IMR-90 (cell line): ENCODE data around the gene PLEKHA4. TPM values are rescaled to one million over a fixed set of nuclear protein-coding genes. Genes with fewer than 3 reads are reported as not detected.

Source experiments
- ATAC-seq: fragments of 200-7000 bp; cut with Tn5 transposase; 2 replicates; pipeline ENCODE4 v1.9.1; 2020; ENCODE audit warnings: low read depth, mild to moderate bottlenecking, moderate library complexity
- BruUV-seq: library from RNA; stranded (reverse); fragments of 400-500 nt; replicated peaks from 2 replicates; lab custom pipeline; 2021; lab: Mats Ljungman, UMichigan
- CTCF ChIA-PET: fragments of 300-600 bp; formaldehyde crosslinking; extraction: SDS; loops from one replicate; lab custom pipeline; 2021; ENCODE audit warnings: antibody characterized with exemption; lab: Yijun Ruan, JAX
- POLR2A ChIA-PET: fragments of 300-600 bp; sonication (Branson Sonifier 250); formaldehyde crosslinking; loops from one replicate; lab custom pipeline; 2022; ENCODE audit warnings: antibody characterized with exemption; ENCODE audit not compliant: unreplicated experiment; lab: Charles Lee
- DNase-seq: peaks from one replicate; pipeline ENCODE4 v3.0.0; 2013
- H2AFZ ChIP-seq: replicated peaks from 2 replicates; pipeline ENCODE3; 2013; ENCODE audit warnings: low read length, mild to moderate bottlenecking; ENCODE audit not compliant: poor library complexity
- H2AK5ac ChIP-seq: 2 replicates; pipeline ENCODE4 v1.6.1; 2013; ENCODE audit warnings: low read depth, low read length, inconsistent platforms
- H2AK9ac ChIP-seq: replicated peaks from 2 replicates; pipeline ENCODE3; 2013; ENCODE audit warnings: mild to moderate bottlenecking, low read depth, low read length, moderate library complexity; ENCODE audit not compliant: poor library complexity
- H2BK120ac ChIP-seq: 2 replicates; pipeline ENCODE4 v1.6.1; 2013; ENCODE audit warnings: low read depth, low read length, inconsistent platforms
- H2BK15ac ChIP-seq: 3 replicates; pipeline ENCODE4 v1.6.1; 2013; ENCODE audit warnings: low read depth, low read length, inconsistent platforms
- H2BK20ac ChIP-seq: 2 replicates; pipeline ENCODE4 v1.6.1; 2013; ENCODE audit warnings: low read depth, mild to moderate bottlenecking, inconsistent platforms, low read length, moderate library complexity
- H2BK5ac ChIP-seq: 2 replicates; pipeline ENCODE4 v1.6.1; 2013; ENCODE audit warnings: mild to moderate bottlenecking, low read depth, low read length, inconsistent platforms; ENCODE audit not compliant: poor library complexity, severe bottlenecking
- H3K14ac ChIP-seq: replicated peaks from 2 replicates; pipeline ENCODE4 v1.6.1; 2013; ENCODE audit warnings: low read depth, low read length, inconsistent platforms
- H3K18ac ChIP-seq: 2 replicates; pipeline ENCODE4 v1.6.1; 2013; ENCODE audit warnings: low read depth, low read length, control low read depth
- H3K23ac ChIP-seq: 2 replicates; pipeline ENCODE4 v1.6.1; 2013; ENCODE audit warnings: low read depth, low read length, inconsistent platforms
- H3K27ac ChIP-seq: 2 replicates; pipeline ENCODE4 v1.5.1; 2013; ENCODE audit warnings: mild to moderate bottlenecking, control low read depth, low read length; ENCODE audit not compliant: insufficient read depth
- H3K27me3 ChIP-seq: 2 replicates; pipeline ENCODE4 v1.6.1; 2013; ENCODE audit warnings: low read length; ENCODE audit not compliant: control insufficient read depth, insufficient read depth
- H3K36me3 ChIP-seq: 2 replicates; pipeline ENCODE4 v1.6.1; 2013; ENCODE audit warnings: low read length, mixed read lengths; ENCODE audit not compliant: control insufficient read depth, insufficient read depth
- H3K4ac ChIP-seq: 2 replicates; pipeline ENCODE4 v1.6.1; 2013; ENCODE audit warnings: low read depth, low read length, inconsistent platforms
- H3K4me1 ChIP-seq: 2 replicates; pipeline ENCODE4 v1.6.1; 2013; ENCODE audit warnings: low read length, mixed read lengths; ENCODE audit not compliant: control insufficient read depth, insufficient read depth
- H3K4me2 ChIP-seq: 2 replicates; pipeline ENCODE4 v1.6.1; 2013; ENCODE audit warnings: low read depth, mild to moderate bottlenecking, control low read depth, low read length, moderate library complexity
- H3K4me3 ChIP-seq: 2 replicates; pipeline ENCODE4 v1.5.1; 2013; ENCODE audit warnings: low read depth, mild to moderate bottlenecking, control low read depth, low read length, moderate library complexity; ENCODE audit not compliant: insufficient read depth
- H3K56ac ChIP-seq: 2 replicates; pipeline ENCODE4 v1.6.1; 2013; ENCODE audit warnings: low read length, inconsistent platforms; ENCODE audit not compliant: insufficient read depth; ENCODE audit errors: extremely low read depth
- H3K79me1 ChIP-seq, 2 experiments: 2 replicates each; pipeline ENCODE4 v1.6.1; 2013; ENCODE audit warnings: low read length in 2 of 2, inconsistent platforms in 1 of 2, low read depth in 1 of 2
- H3K9ac ChIP-seq: 2 replicates; pipeline ENCODE4 v1.6.1; 2013; ENCODE audit warnings: low read depth, low read length, control low read depth
- H3K9me1 ChIP-seq: 2 replicates; pipeline ENCODE4 v1.6.1; 2013; ENCODE audit warnings: low read length, inconsistent platforms; ENCODE audit not compliant: insufficient read depth
- H3K9me3 ChIP-seq: 2 replicates; pipeline ENCODE4 v1.6.1; 2013; ENCODE audit warnings: low read length; ENCODE audit not compliant: control insufficient read depth, insufficient read depth
- H4K20me1 ChIP-seq: 2 replicates; pipeline ENCODE4 v1.6.1; 2013; ENCODE audit warnings: low read length, inconsistent platforms; ENCODE audit not compliant: insufficient read depth
- H4K5ac ChIP-seq: 2 replicates; pipeline ENCODE4 v1.6.1; 2013; ENCODE audit warnings: mild to moderate bottlenecking, low read depth, low read length, control low read depth
- H4K8ac ChIP-seq, 2 experiments: 2 replicates each; pipeline ENCODE4 v1.6.1; 2013; ENCODE audit warnings: low read depth in 2 of 2, low read length in 2 of 2, control low read depth in 1 of 2, inconsistent platforms in 1 of 2
- H4K91ac ChIP-seq: 2 replicates; pipeline ENCODE4 v1.6.1; 2013; ENCODE audit warnings: low read depth, low read length, inconsistent platforms; ENCODE audit not compliant: insufficient read depth
- CHD1 ChIP-seq: IDR thresholded peaks from 2 replicates; pipeline ENCODE4 v1.6.1; 2012; ENCODE audit warnings: low read depth, low read length, improper control_type of control experiment
- FOS ChIP-seq: fragments of 150-350 bp; IDR thresholded peaks from 2 replicates; pipeline ENCODE4 v1.6.1; 2016; ENCODE audit warnings: low read depth, low read length
- MAFK ChIP-seq: IDR thresholded peaks from 2 replicates; pipeline ENCODE4 v1.6.1; 2012; ENCODE audit warnings: low read depth, low read length, improper control_type of control experiment
- MAZ ChIP-seq: IDR thresholded peaks from 2 replicates; pipeline ENCODE4 v1.6.1; 2012; ENCODE audit warnings: low read depth, mild to moderate bottlenecking, low read length, improper control_type of control experiment, moderate library complexity, borderline replicate concordance
- MXI1 ChIP-seq: IDR thresholded peaks from 2 replicates; pipeline ENCODE4 v1.6.1; 2012; ENCODE audit warnings: low read depth, mild to moderate bottlenecking, low read length, moderate library complexity, borderline replicate concordance
- NFE2L2 ChIP-seq: fragments of 150-350 bp; IDR thresholded peaks from 2 replicates; pipeline ENCODE4 v1.6.1; 2016; ENCODE audit warnings: low read depth, mild to moderate bottlenecking, low read length
- POLR2A ChIP-seq: IDR thresholded peaks from 2 replicates; pipeline ENCODE4 v1.6.1; 2012; ENCODE audit warnings: mild to moderate bottlenecking, low read depth, low read length
- RAD21 ChIP-seq: IDR thresholded peaks from 2 replicates; pipeline ENCODE4 v1.6.1; 2012; ENCODE audit warnings: low read length, improper control_type of control experiment
- RFX5 ChIP-seq: IDR thresholded peaks from 2 replicates; pipeline ENCODE4 v1.8.0; 2012; ENCODE audit warnings: low read depth, mild to moderate bottlenecking, low read length, moderate library complexity
- SMC3 ChIP-seq: fragments of 150-350 bp; IDR thresholded peaks from 2 replicates; pipeline ENCODE4 v1.6.1; 2016; ENCODE audit warnings: low read depth, mild to moderate bottlenecking, antibody characterized with exemption, low read length, moderate library complexity
- USF2 ChIP-seq: fragments of 150-350 bp; IDR thresholded peaks from 2 replicates; pipeline ENCODE4 v1.6.1; 2017; ENCODE audit warnings: mild to moderate bottlenecking, antibody characterized with exemption, low read length, low read depth
- WGBS, 2 experiments: methylation state at CpG; one replicate each; pipeline versions ENCODE4 v1.1.5 to v1.1.7; 2013; ENCODE audit warnings: missing lambda C conversion rate in 2 of 2; ENCODE audit not compliant: insufficient read length in 1 of 2; ENCODE audit errors: extremely low coverage in 2 of 2; 5-methylcytosine and 5-hydroxymethylcytosine counted together
- dilution Hi-C: fragments of 300-500 bp; cut with HindIII; formaldehyde crosslinking; loops from one replicate; pipeline ENCODE4 v1.14.3; 2018; ENCODE audit warnings: low sequenced_read_pairs; ENCODE audit not compliant: unreplicated experiment
- in situ Hi-C: fragments of 300-500 bp; cut with MboI; formaldehyde crosslinking; loops from 3 replicates; pipeline ENCODE4 v1.14.3; 2019; ENCODE audit warnings: low sequenced_read_pairs, inconsistent platforms, mixed read lengths
- intact Hi-C: fragments of 100-400 bp; cut with micrococcal nuclease; formaldehyde crosslinking; loops from 2 replicates; pipeline ENCODE4 v1.10.0; 2022
- polyA plus RNA-seq, 3 experiments: library from polyadenylated mRNA; depleted of rRNA; stranded (reverse); fragments of >200 nt; gene quantifications; 2 replicates each; pipeline ENCODE4 v1.2.3, GENCODE V29; 2012; ENCODE audit warnings: low replicate concordance in 1 of 3
- total RNA-seq: library from RNA; depleted of rRNA; stranded (reverse); fragments of >200 nt; gene quantifications from 2 replicates; pipeline ENCODE4 v1.2.3, GENCODE V29; 2012

PLEKHA4 gene
- total and polyA plus RNA-seq, 2 of the 4 experiments (the other 2 are of a cell fraction): 4.5 to 14.4 TPM

- no peak overlapping the region for H3K4ac ChIP-seq
- H4K8ac ChIP-seq: no peak overlapping the region
- no peak overlapping the region for H3K18ac ChIP-seq
- TF ChIP-seq NFE2L2 (no peak), POLR2A (no peak), FOS (no peak), SMC3 (no peak), MAZ (no peak), MAFK (no peak), RFX5 (no peak), CHD1 (no peak), MXI1 (no peak), RAD21 (no peak), USF2 (no peak)
- POLR2A ChIA-PET: no interaction called here
- WGBS, 2 experiments: 79% methylated on average over 4 of the region's 8 CpGs; no CpG with 5 or more reads in 1 of the 2 experiments
- ATAC-seq (no peak), DNase-seq (no peak)
- H3K4me3 ChIP-seq: no peak overlapping the region
- H3K23ac ChIP-seq: no peak overlapping the region
- dilution Hi-C loops: no loop called here
- H2AK9ac ChIP-seq: peak overlapping the region; percentile 14
- H2AK5ac ChIP-seq: no peak overlapping the region
- in situ Hi-C loops: loop anchor here (5.0 kb wide), 2 partner anchors 44 to 179 kb away; partner anchors contain the start of gene HSD17B14
- H2BK15ac ChIP-seq: no peak overlapping the region
- H3K14ac ChIP-seq: no peak overlapping the region
- H3K9me1 ChIP-seq: no peaks in the 10 kb centered on the region
- no peak overlapping the region for H3K56ac ChIP-seq
- no peak overlapping the region for H3K27ac ChIP-seq
- BruUV-seq: no TSS peak
- no peak overlapping the region for H2BK20ac ChIP-seq
- H4K20me1 ChIP-seq: 0 out of 2 replicates have a peak, but pooled peaks cover 2% of the 10 kb centered on the region
- H2AFZ ChIP-seq: no peak overlapping the region
- no peaks in the 10 kb centered on the region for H3K27me3 ChIP-seq
- intact Hi-C loops: no loop called here
- H3K9me3 ChIP-seq: no peaks in the 10 kb centered on the region
- CTCF ChIA-PET: interaction anchor here (0.5 kb wide), 1 partner anchor 137 kb away, joined by 5 read pairs; no protein-coding TSS in a partner anchor
- no peaks in the 10 kb centered on the region for H3K79me1 ChIP-seq
- H3K4me1 ChIP-seq: peaks cover 3% of the 10 kb centered on the region; the same call in 1 of the 2 replicates
- no peak overlapping the region for H2BK5ac ChIP-seq
- no peak overlapping the region for H4K5ac ChIP-seq
- H3K4me2 ChIP-seq: no peak overlapping the region
- H3K36me3 ChIP-seq: no peaks in the 10 kb centered on the region
- no peak overlapping the region for H4K91ac ChIP-seq
- no peak overlapping the region for H3K9ac ChIP-seq
- H2BK120ac ChIP-seq: no peak overlapping the region
Observed at GRCh38 chr19:48793271-48793670, 75.1 kb downstream of the PLEKHA4 start.
